ENCODE data around the gene NRCAM.
A peak's percentile ranks its signal among the peaks of the same experiment; 100 is the strongest.

NRCAM gene

GRCh38 chr7:108147031-108147563 is 309.1 kb downstream of the NRCAM start:
- Histone ChIP-seq H3K36me3 (no peaks in the 10 kb centered on the region), H3K27me3 (peaks cover 27% of the 10 kb centered on the region), H3K9me3 (no peaks in the 10 kb centered on the region), H3K4me3 (ENCODE audit: low read depth in 1 of 2, low read length in 1 of 2) (no peak overlapping the region), H3K27ac (no peak overlapping the region), H3K4me1 (ENCODE audit: control insufficient read depth in 1 of 2, insufficient read depth in 1 of 2, low read depth in 1 of 2, low read length in 1 of 2) (peaks cover 5 to 13% of the 10 kb centered on the region in 2 experiments)
- TF ChIP-seq, protein P1, sequence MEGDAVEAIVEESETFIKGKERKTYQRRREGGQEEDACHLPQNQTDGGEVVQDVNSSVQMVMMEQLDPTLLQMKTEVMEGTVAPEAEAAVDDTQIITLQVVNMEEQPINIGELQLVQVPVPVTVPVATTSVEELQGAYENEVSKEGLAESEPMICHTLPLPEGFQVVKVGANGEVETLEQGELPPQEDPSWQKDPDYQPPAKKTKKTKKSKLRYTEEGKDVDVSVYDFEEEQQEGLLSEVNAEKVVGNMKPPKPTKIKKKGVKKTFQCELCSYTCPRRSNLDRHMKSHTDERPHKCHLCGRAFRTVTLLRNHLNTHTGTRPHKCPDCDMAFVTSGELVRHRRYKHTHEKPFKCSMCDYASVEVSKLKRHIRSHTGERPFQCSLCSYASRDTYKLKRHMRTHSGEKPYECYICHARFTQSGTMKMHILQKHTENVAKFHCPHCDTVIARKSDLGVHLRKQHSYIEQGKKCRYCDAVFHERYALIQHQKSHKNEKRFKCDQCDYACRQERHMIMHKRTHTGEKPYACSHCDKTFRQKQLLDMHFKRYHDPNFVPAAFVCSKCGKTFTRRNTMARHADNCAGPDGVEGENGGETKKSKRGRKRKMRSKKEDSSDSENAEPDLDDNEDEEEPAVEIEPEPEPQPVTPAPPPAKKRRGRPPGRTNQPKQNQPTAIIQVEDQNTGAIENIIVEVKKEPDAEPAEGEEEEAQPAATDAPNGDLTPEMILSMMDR (IDR thresholded peaks at IDR 0.05), result no peak

DNA sequence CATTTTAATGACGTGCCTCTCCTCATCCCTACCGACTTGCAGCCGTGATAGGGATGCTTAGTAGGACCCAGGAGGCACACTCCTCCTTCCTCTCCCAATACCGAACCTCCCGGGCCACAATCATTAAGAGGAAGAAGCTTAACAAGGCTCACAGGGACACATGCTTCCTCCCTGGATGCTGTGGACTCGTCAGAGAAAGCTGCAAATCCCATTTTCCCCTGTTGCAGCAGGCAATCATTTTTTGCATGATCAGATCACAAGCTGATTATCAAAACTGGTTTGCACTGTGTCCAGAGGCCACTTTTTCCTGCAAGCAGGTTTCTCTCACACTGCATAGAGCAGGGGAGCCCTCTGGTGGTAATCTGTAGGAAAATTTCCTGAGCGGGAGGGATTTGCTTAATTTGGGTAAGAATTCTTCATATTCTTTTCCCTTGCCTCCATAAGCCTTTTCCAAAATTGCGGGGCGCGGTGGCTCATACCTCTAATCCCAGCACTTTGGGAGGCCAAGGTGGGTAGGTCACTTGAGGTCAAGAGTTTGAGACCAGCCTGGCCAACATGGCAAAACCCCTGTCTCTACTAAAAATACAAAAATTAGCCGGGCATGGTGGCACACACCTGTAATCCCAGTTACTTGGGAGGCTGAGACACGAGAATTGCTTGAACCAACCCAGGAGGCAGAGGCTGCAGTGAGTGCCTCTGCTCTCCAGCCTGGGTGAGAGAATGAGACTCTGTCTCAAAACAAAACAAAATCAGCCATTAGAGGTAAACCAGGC is 310.0 kb downstream of the NRCAM start:
- no peak overlapping the region for H3K4me3 ChIP-seq (ENCODE audit: low read depth in 1 of 2, low read length in 1 of 2)
- no peaks in the 10 kb centered on the region for H3K36me3 ChIP-seq
- TF ChIP-seq, protein P1 (IDR thresholded peaks at IDR 0.05), result peak; percentile 49
- peaks cover 5 to 13% of the 10 kb centered on the region in 2 experiments for H3K4me1 ChIP-seq (ENCODE audit: control insufficient read depth in 1 of 2, insufficient read depth in 1 of 2, low read depth in 1 of 2, low read length in 1 of 2)
- H3K27me3 ChIP-seq, result peaks cover 21% of the 10 kb centered on the region
- no peak overlapping the region for H3K27ac ChIP-seq
- no peaks in the 10 kb centered on the region for H3K9me3 ChIP-seq

- no peak overlapping the region for H3K27ac ChIP-seq
- H3K27me3 ChIP-seq, result peaks cover 12% of the 10 kb centered on the region
Measured at GRCh38 chr7:108145401-108145800, 310.8 kb downstream of the NRCAM start.

DNA sequence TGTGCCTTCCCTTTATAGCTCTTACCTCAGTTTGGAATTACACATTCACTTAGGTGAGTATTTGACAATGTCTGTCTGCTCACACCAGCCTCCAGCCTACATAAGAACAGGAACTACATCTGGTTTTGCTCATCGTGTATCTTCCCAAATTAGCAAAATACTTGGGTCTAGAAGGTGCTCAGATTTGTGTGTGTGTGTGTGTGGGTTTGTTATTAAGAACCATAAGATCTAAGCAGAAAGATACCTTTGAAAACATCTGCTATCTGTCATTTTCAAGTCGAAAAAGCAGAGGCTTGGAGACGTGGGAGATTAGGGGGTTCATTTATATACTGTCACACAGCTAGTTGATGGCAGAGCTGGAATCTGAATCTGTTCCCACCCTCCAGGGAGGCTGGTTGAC is 311.3 kb downstream of the NRCAM start:
- TF ChIP-seq, protein P1 (IDR thresholded peaks at IDR 0.05), result no peak
- Histone ChIP-seq H3K9me3 (no peaks in the 10 kb centered on the region), H3K4me1 (ENCODE audit: control insufficient read depth in 1 of 2, insufficient read depth in 1 of 2, low read depth in 1 of 2, low read length in 1 of 2) (peaks cover 5 to 13% of the 10 kb centered on the region in 2 experiments), H3K27me3 (peaks cover 10% of the 10 kb centered on the region), H3K27ac (no peak overlapping the region), H3K4me3 (ENCODE audit: low read depth in 1 of 2, low read length in 1 of 2) (no peak overlapping the region), H3K36me3 (no peaks in the 10 kb centered on the region)

More at GRCh38 chr7:108145401-108145800, 310.8 kb downstream of the NRCAM start:
- Histone ChIP-seq H3K4me3 (ENCODE audit: low read depth in 1 of 2, low read length in 1 of 2) (no peak overlapping the region), H3K36me3 (no peaks in the 10 kb centered on the region), H3K9me3 (no peaks in the 10 kb centered on the region), H3K4me1 (ENCODE audit: control insufficient read depth in 1 of 2, insufficient read depth in 1 of 2, low read depth in 1 of 2, low read length in 1 of 2) (peaks cover 5 to 13% of the 10 kb centered on the region in 2 experiments)
- TF ChIP-seq, protein P1 (IDR thresholded peaks at IDR 0.05), result no peak

DNA sequence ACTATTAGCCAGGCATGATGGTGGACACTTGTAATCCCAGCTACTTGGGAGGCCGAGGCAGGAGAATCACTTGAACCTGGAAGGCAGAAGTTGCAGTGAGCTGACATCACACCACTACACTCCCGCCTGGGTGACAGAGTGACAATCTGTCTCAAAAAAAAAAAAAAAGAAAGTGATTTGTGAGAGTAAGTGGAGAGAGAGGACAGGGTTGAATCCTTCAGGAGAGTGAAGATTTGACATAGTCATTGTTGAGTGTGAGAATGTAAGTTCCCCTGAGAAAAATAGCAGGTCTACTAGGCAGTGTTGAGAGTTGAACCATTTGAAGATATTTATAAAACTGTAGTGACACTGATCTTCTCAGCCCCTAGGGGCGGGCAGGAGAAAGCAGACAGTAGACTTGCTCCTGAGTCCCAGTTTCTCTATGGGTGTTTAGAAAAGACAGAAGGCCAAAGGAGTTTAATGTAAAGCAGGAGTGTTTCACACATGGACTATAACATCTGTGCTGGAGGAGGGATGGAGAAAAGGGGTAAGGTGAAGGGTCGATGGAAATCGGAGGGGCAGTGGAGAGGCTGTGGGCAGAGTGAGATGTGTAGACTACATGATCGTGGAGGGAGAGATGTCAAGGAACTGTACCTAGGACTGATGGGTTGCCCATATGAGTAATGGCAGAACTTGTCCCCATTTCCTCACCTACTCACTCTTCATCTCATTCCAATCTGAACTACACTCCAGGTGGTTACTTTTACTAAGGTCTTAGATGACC is 312.4 kb downstream of the NRCAM start:
- Histone ChIP-seq H3K27ac (no peak overlapping the region), H3K9me3 (no peaks in the 10 kb centered on the region), H3K4me3 (ENCODE audit: low read depth in 1 of 2, low read length in 1 of 2) (no peak overlapping the region), H3K27me3 (peaks cover 10% of the 10 kb centered on the region), H3K36me3 (no peaks in the 10 kb centered on the region), H3K4me1 (ENCODE audit: control insufficient read depth in 1 of 2, insufficient read depth in 1 of 2, low read depth in 1 of 2, low read length in 1 of 2) (peaks cover 5 to 13% of the 10 kb centered on the region in 2 experiments)
- TF ChIP-seq, protein P1 (IDR thresholded peaks at IDR 0.05), result no peak
